ENCODE data around the gene MT3.

The MT3 gene

GRCh38 chr16:56625140-56625942 lies 36.0 kb downstream of the MT3 start, which contains the start of gene MT1E:
Gene MT1E, plus strand, starts transcription at chr16:56625781. Its CDS starts 71 bp downstream, at chr16:56625852.
- H2AFZ ChIP-seq (ENCODE audit: low read depth, low read length), result peak within 1 kb of the TSS; percentile 58; the same call in 1 of the 2 replicates
- no peaks in the 10 kb centered on the region for H4K20me1 ChIP-seq (ENCODE audit: insufficient read depth, low read length)
- peaks cover 12% of the 10 kb centered on the region for H3K27me3 ChIP-seq (ENCODE audit: low read depth, low read length)
- H3K9ac ChIP-seq (ENCODE audit: low read length), result peak within 1 kb of the TSS; percentile 53
- peaks cover 18% of the 10 kb centered on the region for H3K4me1 ChIP-seq (ENCODE audit: low read length)
- no peaks in the 10 kb centered on the region for H3K79me2 ChIP-seq (ENCODE audit: low read length)
- no peak for TF ChIP-seq EZH2phosphoT487 (IDR thresholded peaks at IDR 0.05; ENCODE audit: low read depth)
- peak within 1 kb of the TSS; percentile 80 for H3K4me3 ChIP-seq (ENCODE audit: low read length)
- peak within 1 kb of the TSS; percentile 71 for H3K4me2 ChIP-seq (ENCODE audit: low read length)
- no peak within 1 kb of the TSS for H3K27ac ChIP-seq (ENCODE audit: low read length)
- H3K36me3 ChIP-seq (replicated peaks; ENCODE audit: low read depth, low read length), result no peaks in the 10 kb centered on the region
- H3K9me3 ChIP-seq (ENCODE audit: insufficient read depth, low read length), result no peaks in the 10 kb centered on the region

GRCh38 chr16:56625943-56626654 lies 36.8 kb downstream of the MT3 start:
- H3K27ac ChIP-seq (ENCODE audit: low read length), result no peak overlapping the region

GRCh38 chr16:56626685-56627084 lies 37.4 kb downstream of the MT3 start:
- Histone ChIP-seq H2AFZ (ENCODE audit: low read depth, low read length) (no peak overlapping the region), H3K79me2 (ENCODE audit: low read length) (no peaks in the 10 kb centered on the region), H3K9ac (ENCODE audit: low read length) (no peak overlapping the region), H3K4me1 (ENCODE audit: low read length) (peaks cover 24% of the 10 kb centered on the region), H3K9me3 (ENCODE audit: insufficient read depth, low read length) (no peaks in the 10 kb centered on the region), H4K20me1 (ENCODE audit: insufficient read depth, low read length) (no peaks in the 10 kb centered on the region), H3K27ac (ENCODE audit: low read length) (no peak overlapping the region), H3K36me3 (replicated peaks; ENCODE audit: low read depth, low read length) (no peaks in the 10 kb centered on the region), H3K4me3 (ENCODE audit: low read length) (no peak overlapping the region), H3K4me2 (ENCODE audit: low read length) (no peak overlapping the region), H3K27me3 (ENCODE audit: low read depth, low read length) (peaks cover 12% of the 10 kb centered on the region)
- TF ChIP-seq CTCF (IDR thresholded peaks at IDR 0.05; ENCODE audit: low read depth, low read length) (no peak), EZH2phosphoT487 (IDR thresholded peaks at IDR 0.05; ENCODE audit: low read depth) (no peak)

More at GRCh38 chr16:56625943-56626654, 36.8 kb downstream of the MT3 start:
- Histone ChIP-seq H3K79me2 (ENCODE audit: low read length) (no peaks in the 10 kb centered on the region), H3K36me3 (replicated peaks; ENCODE audit: low read depth, low read length) (no peaks in the 10 kb centered on the region), H4K20me1 (ENCODE audit: insufficient read depth, low read length) (no peaks in the 10 kb centered on the region), H3K4me1 (ENCODE audit: low read length) (peaks cover 24% of the 10 kb centered on the region), H3K9ac (ENCODE audit: low read length) (peak overlapping the region; percentile 53), H3K27me3 (ENCODE audit: low read depth, low read length) (peaks cover 12% of the 10 kb centered on the region), H3K4me2 (ENCODE audit: low read length) (peak overlapping the region; percentile 71), H3K4me3 (ENCODE audit: low read length) (peak overlapping the region; percentile 80), H3K9me3 (ENCODE audit: insufficient read depth, low read length) (no peaks in the 10 kb centered on the region), H2AFZ (ENCODE audit: low read depth, low read length) (peak overlapping the region; percentile 58; the same call in 1 of the 2 replicates)
- TF ChIP-seq CTCF (IDR thresholded peaks at IDR 0.05; ENCODE audit: low read depth, low read length) (no peak), EZH2phosphoT487 (IDR thresholded peaks at IDR 0.05; ENCODE audit: low read depth) (no peak)

- Histone ChIP-seq H3K4me1 (ENCODE audit: low read length) (peaks cover 24% of the 10 kb centered on the region), H3K9ac (ENCODE audit: low read length) (no peak overlapping the region), H2AFZ (ENCODE audit: low read depth, low read length) (no peak overlapping the region), H3K27ac (ENCODE audit: low read length) (no peak overlapping the region), H4K20me1 (ENCODE audit: insufficient read depth, low read length) (no peaks in the 10 kb centered on the region), H3K27me3 (ENCODE audit: low read depth, low read length) (peaks cover 16% of the 10 kb centered on the region), H3K4me2 (ENCODE audit: low read length) (peak overlapping the region; percentile 67; the same call in 1 of the 2 replicates), H3K79me2 (ENCODE audit: low read length) (no peaks in the 10 kb centered on the region), H3K4me3 (ENCODE audit: low read length) (no peak overlapping the region), H3K36me3 (replicated peaks; ENCODE audit: low read depth, low read length) (no peaks in the 10 kb centered on the region), H3K9me3 (ENCODE audit: insufficient read depth, low read length) (no peaks in the 10 kb centered on the region)
- TF ChIP-seq EZH2phosphoT487 (IDR thresholded peaks at IDR 0.05; ENCODE audit: low read depth), result no peak
- no peak for TF ChIP-seq CTCF (IDR thresholded peaks at IDR 0.05; ENCODE audit: low read depth, low read length)
These were observed 39.4 kb downstream of the MT3 start for GRCh38 chr16:56628486-56629350.

Data from OCI-LY3 (cell line).